ENCODE data around the gene MYH2.

Gene MYH2

GRCh38 chr17:10523064-10523463 lies 26.4 kb downstream of the MYH2 start:
- POLR2A ChIA-PET = no interaction called here
- CTCF ChIA-PET = interaction anchor here (1.0 kb wide), 1 partner anchor 93 kb away, joined by 3 read pairs; no protein-coding TSS in a partner anchor
- TF ChIP-seq TARDBP (IDR thresholded peaks at IDR 0.05) = no peak
- TF ChIP-seq ZNF384 (IDR thresholded peaks at IDR 0.05) = no peak
- no peak for TF ChIP-seq FOXK2 (IDR thresholded peaks at IDR 0.05)
- no peak for TF ChIP-seq FOXM1 (IDR thresholded peaks at IDR 0.05; ENCODE audit: borderline replicate concordance)
- TF ChIP-seq LEF1 (IDR thresholded peaks at IDR 0.05; ENCODE audit: borderline replicate concordance) = no peak
- no peak for TF ChIP-seq BHLHE40 (IDR thresholded peaks at IDR 0.05; ENCODE audit: borderline replicate concordance)
- no peak for DNase-seq (ENCODE audit: extremely low spot score)

DNA sequence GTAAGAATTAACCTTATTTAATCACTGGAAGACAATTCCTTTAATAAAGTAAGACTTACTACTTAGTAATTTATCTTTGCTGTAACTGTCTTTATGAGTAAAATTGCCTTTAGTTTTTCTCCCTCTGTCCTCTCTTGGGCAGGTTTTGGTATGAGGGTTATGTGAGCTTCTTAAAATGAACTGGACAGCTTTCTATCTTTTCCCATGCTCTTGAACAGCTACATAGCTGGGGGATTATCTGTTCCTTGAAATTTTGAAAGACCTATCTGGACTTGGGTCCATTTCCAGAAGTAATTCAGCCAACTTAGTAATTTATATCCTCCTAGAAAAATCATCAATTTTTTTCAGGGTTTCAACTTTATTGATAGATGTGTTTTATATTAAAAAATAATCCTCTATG lies 27.5 kb downstream of the MYH2 start:
- no peak for DNase-seq (ENCODE audit: extremely low spot score)
- POLR2A ChIA-PET = no interaction called here
- CTCF ChIA-PET = no interaction called here
- no peak for TF ChIP-seq TARDBP (IDR thresholded peaks at IDR 0.05)
- TF ChIP-seq SP1 (IDR thresholded peaks at IDR 0.05) = no peak
- no peak for TF ChIP-seq L3MBTL2 (conservative IDR thresholded peaks at IDR 0.05)
- TF ChIP-seq ARNT (IDR thresholded peaks at IDR 0.05) = no peak
- no peak for TF ChIP-seq PKNOX1 (IDR thresholded peaks at IDR 0.05)
- no peak for TF ChIP-seq NFRKB (IDR thresholded peaks at IDR 0.05)
- no peak for TF ChIP-seq ZNF384 (IDR thresholded peaks at IDR 0.05)
- no peak for TF ChIP-seq SUZ12 (IDR thresholded peaks at IDR 0.05)
- TF ChIP-seq FOXM1 (IDR thresholded peaks at IDR 0.05; ENCODE audit: borderline replicate concordance) = no peak
- TF ChIP-seq CTBP1 (IDR thresholded peaks at IDR 0.05; ENCODE audit: borderline replicate concordance) = no peak
- no peak for TF ChIP-seq ELF4 (IDR thresholded peaks at IDR 0.05)
- no peak for TF ChIP-seq FOXK2 (IDR thresholded peaks at IDR 0.05)

DNA sequence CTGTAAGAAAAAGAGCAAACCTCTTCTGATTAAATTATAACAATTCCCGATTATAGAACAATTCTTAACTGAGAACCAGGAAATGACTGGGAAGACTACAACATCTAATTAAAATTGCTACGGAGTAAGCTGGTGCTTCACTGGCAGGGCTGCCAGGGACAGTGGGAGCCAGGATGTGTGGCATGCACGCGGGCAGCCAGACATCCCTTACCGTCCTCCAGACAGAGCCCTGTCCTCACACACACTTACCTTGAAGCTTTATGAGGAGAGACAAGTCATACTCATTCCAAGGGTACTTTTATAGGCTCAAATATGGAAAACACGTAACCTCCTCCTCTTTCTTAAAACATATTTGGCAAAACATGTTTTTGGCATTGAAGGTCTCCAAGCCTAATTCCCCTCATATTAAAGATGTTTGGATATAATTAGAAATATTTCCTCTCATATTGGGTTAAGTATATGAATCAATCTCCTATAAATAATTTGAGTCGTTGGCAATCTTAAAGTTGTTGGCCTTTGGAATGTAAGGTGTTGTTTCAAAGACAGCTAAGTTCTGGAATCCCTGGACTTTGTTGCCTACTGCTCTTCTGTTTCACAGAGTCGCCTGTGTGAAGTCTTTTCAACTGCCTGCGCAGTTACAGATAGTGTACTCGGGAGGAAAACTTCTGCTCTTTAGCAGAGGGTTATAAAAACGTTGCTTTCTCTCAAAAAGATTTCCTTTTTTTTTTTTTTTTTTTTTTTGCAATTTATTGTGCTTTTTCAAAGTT lies 31.0 kb downstream of the MYH2 start, which contains the start of gene MYH1:
TSS of gene MYH1 (minus strand) at position 272 of the 767 bp plus-strand sequence. CDS start 1,900 bp downstream, outside the sequence.
- ChIA-PET CTCF (no interaction called here), POLR2A (no interaction called here)
- DNase-seq (ENCODE audit: extremely low spot score) = no peak
- no peak for TF ChIP-seq HDGF (IDR thresholded peaks at IDR 0.05; ENCODE audit: borderline replicate concordance)
- TF ChIP-seq CTBP1 (IDR thresholded peaks at IDR 0.05; ENCODE audit: borderline replicate concordance) = no peak
- no peak for TF ChIP-seq BHLHE40 (IDR thresholded peaks at IDR 0.05; ENCODE audit: borderline replicate concordance)
- no peak for TF ChIP-seq SUZ12 (IDR thresholded peaks at IDR 0.05)
- TF ChIP-seq ARNT (IDR thresholded peaks at IDR 0.05) = no peak
- no peak for TF ChIP-seq L3MBTL2 (conservative IDR thresholded peaks at IDR 0.05)
- TF ChIP-seq FOXM1 (IDR thresholded peaks at IDR 0.05; ENCODE audit: borderline replicate concordance) = no peak
- no peak for TF ChIP-seq SP1 (IDR thresholded peaks at IDR 0.05)
- TF ChIP-seq NFRKB (IDR thresholded peaks at IDR 0.05) = no peak
- TF ChIP-seq FOXK2 (IDR thresholded peaks at IDR 0.05) = no peak
- no peak for TF ChIP-seq LEF1 (IDR thresholded peaks at IDR 0.05; ENCODE audit: borderline replicate concordance)
- no peak for TF ChIP-seq PKNOX1 (IDR thresholded peaks at IDR 0.05)
- TF ChIP-seq ELF4 (IDR thresholded peaks at IDR 0.05) = no peak
- TF ChIP-seq TARDBP (IDR thresholded peaks at IDR 0.05) = no peak
- TF ChIP-seq FOXA1 (IDR thresholded peaks at IDR 0.05) = no peak
- no peak for TF ChIP-seq ZNF384 (IDR thresholded peaks at IDR 0.05)

GRCh38 chr17:10516638-10517037 lies 32.8 kb downstream of the MYH2 start:
- POLR2A ChIA-PET = no interaction called here
- CTCF ChIA-PET = no interaction called here
- DNase-seq (ENCODE audit: extremely low spot score) = no peak
- no peak for TF ChIP-seq ZNF384 (IDR thresholded peaks at IDR 0.05)
- TF ChIP-seq ELF4 (IDR thresholded peaks at IDR 0.05) = no peak
- TF ChIP-seq L3MBTL2 (conservative IDR thresholded peaks at IDR 0.05) = no peak
- TF ChIP-seq FOXK2 (IDR thresholded peaks at IDR 0.05) = no peak

- DNase-seq (ENCODE audit: extremely low spot score) = no peak
- TF ChIP-seq NFRKB (IDR thresholded peaks at IDR 0.05) (no peak), FOXK2 (IDR thresholded peaks at IDR 0.05) (no peak), ELF4 (IDR thresholded peaks at IDR 0.05) (no peak)
- CTCF ChIA-PET = no interaction called here
- POLR2A ChIA-PET = no interaction called here
Observed at GRCh38 chr17:10516065-10516464, 33.4 kb downstream of the MYH2 start.

GRCh38 chr17:10513299-10514067 lies 36.0 kb downstream of the MYH2 start:
- TF ChIP-seq FOXA1 (IDR thresholded peaks at IDR 0.05) (no peak), LEF1 (IDR thresholded peaks at IDR 0.05; ENCODE audit: borderline replicate concordance) (no peak), ARNT (IDR thresholded peaks at IDR 0.05) (no peak), ZNF384 (IDR thresholded peaks at IDR 0.05) (no peak), SP1 (IDR thresholded peaks at IDR 0.05) (no peak), FOXM1 (IDR thresholded peaks at IDR 0.05; ENCODE audit: borderline replicate concordance) (no peak), TARDBP (IDR thresholded peaks at IDR 0.05) (no peak), SUZ12 (IDR thresholded peaks at IDR 0.05) (no peak), HDGF (IDR thresholded peaks at IDR 0.05; ENCODE audit: borderline replicate concordance) (no peak), FOXK2 (IDR thresholded peaks at IDR 0.05) (no peak), ELF4 (IDR thresholded peaks at IDR 0.05) (no peak), BHLHE40 (IDR thresholded peaks at IDR 0.05; ENCODE audit: borderline replicate concordance) (no peak), L3MBTL2 (conservative IDR thresholded peaks at IDR 0.05) (no peak), PKNOX1 (IDR thresholded peaks at IDR 0.05) (no peak), CTBP1 (IDR thresholded peaks at IDR 0.05; ENCODE audit: borderline replicate concordance) (no peak), NFRKB (IDR thresholded peaks at IDR 0.05) (no peak)
- ChIA-PET POLR2A (no interaction called here), CTCF (no interaction called here)
- DNase-seq (ENCODE audit: extremely low spot score) = no peak
